Kidney glomerular epithelial cell (primary cell): Measurements from ENCODE around the gene SLC19A3.
"Not testable (repeated sequence)": the region's sequence is repeated elsewhere in the genome, so short reads cannot be mapped to it uniquely, and the experiment has no call there.

Source experiments
- DNase-seq: peaks from one replicate; lab custom pipeline; 2025; lab: John Stamatoyannopoulos, UW

The SLC19A3 gene

DNA sequence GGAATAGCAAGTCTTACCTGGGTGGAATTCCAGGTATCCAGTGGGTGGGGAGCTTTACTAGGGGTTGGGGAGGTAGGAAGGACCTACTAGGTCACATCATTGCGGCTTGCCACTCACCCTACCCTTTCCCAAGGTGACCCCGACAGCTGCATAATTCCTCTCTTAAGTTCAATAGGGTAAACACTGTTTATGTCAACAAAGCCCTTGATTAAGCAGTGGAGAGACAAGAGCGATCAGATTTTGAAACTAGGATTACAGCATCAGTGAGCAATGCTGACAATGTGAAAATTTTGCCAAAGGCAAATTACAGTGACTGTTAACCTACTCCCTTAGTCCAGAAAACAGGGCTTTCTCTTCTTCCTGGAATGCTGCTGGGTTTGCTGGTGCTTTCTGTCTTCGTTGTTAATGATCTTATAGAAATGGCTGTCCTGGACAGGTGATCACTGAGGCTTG lies 14.5 kb downstream of the SLC19A3 start:
- DNase-seq = peak; percentile 19

DNA sequence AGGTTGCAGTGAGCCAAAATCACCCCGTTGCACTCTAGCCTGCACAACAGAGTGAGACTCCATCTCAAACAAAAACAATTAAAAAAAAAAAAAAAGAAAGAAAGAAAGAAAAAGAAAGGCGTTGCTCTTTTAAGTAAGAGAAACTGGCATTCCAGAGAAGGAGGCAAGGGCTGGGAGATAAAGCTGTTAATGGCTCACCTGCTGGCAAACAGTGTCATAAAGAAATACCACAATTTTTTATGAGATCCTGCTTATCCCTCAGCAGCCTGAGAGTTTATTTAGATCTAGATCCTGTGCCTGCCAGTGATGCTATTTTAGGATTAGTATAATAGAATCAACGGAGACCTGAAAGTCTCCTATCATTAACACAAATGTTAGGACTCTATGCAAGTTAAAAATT lies 16.3 kb downstream of the SLC19A3 start:
- no peak for DNase-seq

- DNase-seq = no peak
Observed at GRCh38 chr2:227696990-227697679, 20.7 kb downstream of the SLC19A3 start.

GRCh38 chr2:227687189-227687588 lies 30.6 kb downstream of the SLC19A3 start:
- no peak for DNase-seq

DNA sequence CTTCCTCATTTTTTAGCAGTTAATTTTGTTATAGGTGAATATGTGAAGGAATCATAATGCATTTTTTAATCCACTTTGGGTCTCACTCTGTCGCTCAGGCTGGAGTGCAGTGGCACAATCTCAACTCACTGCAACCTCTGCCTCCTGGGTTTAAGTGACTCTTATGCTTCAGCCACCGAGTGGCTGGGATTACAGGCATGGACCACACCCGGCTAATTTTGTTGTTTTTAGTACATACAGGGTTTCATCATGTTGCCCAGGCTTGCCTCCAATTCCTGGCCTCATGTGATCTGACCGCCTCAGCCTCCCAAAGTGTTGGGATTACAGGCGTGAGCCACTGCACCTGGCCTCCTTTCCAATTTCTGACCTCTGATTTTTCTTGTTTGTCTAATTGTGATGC lies 33.6 kb downstream of the SLC19A3 start:
- DNase-seq = no peak

DNA sequence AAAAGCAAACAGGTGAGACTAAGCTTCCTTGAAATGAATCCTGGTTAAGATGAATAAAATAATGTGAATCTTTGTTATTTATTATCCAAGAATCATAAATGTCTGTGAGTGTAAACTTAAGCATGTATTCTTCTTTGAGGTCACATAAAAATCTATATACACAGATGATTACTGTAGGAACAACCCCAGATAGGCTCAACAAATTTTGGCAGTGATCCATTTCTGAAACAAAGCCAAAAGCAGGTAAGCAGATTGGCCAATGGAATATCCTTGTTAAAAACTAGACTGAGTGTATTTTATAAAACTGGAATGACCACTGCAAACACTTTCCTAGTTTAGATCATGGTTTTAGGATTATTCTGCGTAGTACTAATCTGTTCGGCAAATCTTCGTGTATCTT lies 39.9 kb downstream of the SLC19A3 start:
- DNase-seq = no peak

GRCh38 chr2:227674485-227674884 lies 43.3 kb downstream of the SLC19A3 start:
- DNase-seq = no peak

GRCh38 chr2:227673620-227674019 lies 44.2 kb downstream of the SLC19A3 start:
- not testable (repeated sequence) for DNase-seq

DNA sequence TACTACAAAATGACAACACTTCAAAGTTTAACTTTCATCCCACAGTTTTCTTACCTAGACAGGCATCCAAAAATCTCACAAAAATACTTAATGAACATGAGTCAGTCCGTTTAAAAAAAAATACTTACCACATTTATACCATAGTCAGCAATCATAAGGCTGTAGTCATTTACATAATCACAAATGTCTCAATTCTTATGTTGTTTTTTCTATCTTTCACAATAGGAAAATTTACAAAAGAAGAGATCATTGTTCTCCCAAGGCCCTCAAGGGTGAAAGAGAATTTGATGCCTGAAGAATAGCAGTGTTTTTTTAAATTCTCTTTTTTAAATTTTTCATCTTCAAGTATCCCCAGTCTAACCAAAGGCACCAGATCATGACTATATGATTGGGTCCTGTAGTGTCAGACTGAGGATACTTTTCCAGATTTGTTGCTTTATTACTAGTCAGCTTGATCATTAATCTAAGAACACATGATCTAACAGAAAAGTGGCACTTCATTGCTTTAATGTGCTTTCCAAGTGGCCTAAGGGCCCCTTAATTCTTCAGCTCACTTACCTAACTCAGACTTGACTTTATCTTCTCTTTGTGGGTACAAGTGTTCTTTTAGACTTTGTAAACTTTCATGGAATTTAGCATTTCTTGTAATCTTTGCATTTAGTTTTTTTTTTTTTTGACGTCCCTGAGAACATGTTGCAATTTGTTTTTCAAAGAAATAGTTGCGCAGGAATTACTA lies 46.5 kb downstream of the SLC19A3 start:
- DNase-seq = no peak

DNA sequence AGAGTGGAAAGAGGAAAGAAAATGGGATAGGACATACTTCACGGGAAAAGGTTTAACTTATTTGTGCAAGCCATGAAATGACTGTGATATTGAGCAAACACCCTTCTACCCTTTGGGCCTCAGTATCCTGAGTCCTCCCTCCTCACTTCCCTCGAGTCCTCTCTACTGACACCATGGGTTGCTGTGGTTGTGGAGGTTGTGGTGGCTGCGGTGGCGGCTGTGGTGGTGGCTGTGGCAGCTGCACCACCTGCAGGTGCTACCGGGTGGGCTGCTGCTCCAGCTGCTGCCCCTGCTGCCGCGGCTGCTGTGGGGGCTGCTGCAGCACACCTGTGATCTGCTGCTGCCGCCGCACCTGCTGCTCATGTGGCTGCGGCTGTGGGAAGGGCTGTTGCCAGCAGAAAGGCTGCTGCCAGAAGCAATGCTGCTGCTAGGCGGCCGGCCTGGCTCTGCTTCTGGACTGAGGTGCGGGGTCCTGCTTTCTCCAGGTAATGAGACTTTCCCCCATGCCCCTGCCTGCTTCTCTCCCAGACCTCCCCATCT lies 51.1 kb downstream of the SLC19A3 start, which contains the start of gene SCYGR5:
Gene SCYGR5 (plus strand): TSS at position 174 of the 540 bp plus-strand sequence. CDS start 0 bp downstream, at position 174.
- not testable (repeated sequence) for DNase-seq

GRCh38 chr2:227665189-227665940 lies 52.5 kb downstream of the SLC19A3 start:
- DNase-seq = no peak

DNA sequence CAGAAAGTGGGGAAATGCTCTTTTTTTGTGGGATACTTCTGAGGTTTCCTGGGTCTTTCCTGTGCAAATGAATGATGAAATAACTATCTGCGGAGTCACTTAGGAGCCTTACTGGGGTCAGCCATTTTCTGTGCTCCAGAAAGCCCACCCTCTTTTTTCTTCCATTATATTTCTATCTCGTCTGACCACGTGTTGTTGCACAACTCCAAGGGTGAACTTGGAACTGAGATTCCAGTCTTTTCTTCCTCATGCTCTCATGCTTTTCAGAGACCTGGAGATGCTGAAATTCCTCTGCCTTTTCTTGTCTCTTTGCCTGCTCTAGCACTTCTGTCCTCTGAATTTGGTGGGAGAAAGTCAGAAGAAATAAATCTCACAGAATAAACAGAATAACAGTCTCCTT lies 56.0 kb downstream of the SLC19A3 start:
- no peak for DNase-seq

DNA sequence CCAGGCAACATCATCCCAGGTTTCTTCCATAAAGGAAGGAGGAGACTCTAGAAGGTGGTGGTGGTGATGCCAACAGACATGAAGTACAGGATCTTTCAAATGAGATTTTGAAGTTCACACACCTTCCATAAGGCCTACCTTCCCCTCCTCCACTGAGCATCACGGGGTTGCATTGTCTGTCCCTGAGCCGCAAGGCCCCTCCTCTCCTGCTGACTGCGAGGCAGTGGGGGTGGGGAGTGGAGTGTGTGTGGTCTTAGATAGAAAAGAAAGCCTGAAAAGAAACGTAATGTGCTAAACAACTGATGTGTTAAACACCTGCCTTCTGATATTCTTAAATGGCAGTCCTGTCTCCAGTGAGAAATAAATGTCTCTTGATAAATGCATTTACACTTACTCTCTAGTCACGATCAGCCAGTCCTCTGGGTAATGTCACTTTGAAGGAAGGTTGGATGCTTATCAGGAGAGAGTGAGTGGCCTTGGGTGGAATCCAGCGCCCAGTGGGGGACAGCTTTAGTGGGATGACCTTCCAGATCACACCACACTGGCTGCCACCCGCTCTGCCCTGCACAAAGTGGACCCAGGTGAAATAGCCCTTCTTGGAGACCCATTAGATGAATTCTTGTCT lies 56.7 kb downstream of the SLC19A3 start:
- DNase-seq = no peak

DNA sequence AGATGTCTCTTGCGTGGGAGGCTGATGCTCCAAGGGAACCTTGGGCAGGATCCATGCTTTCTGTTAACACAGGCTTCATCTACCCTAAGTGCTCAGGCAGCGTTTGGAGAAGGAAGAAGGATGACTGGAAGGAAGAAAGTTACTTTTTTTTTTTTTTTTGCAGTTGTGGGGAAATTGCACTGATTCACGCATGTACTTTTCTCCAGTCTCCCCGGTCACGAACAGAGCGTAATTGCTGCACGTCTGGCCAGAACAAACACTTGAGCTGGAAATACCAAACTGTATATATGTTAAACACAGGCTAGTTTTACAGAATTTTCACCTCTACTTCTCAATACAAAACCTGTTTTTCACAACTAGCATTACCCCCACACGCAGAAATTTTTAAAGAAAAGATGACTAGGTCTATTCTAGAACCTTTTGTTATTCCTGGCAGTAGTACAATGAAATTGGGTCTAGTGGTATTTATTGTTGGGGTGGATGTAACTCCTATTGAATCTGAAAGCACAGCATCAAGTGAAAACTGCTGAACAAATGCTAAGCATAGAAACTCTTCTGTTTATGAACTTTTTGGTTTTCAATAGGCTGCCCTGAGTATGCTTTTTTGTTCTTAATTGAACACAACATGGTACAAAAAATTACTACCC lies 60.5 kb downstream of the SLC19A3 start:
- no peak for DNase-seq

DNA sequence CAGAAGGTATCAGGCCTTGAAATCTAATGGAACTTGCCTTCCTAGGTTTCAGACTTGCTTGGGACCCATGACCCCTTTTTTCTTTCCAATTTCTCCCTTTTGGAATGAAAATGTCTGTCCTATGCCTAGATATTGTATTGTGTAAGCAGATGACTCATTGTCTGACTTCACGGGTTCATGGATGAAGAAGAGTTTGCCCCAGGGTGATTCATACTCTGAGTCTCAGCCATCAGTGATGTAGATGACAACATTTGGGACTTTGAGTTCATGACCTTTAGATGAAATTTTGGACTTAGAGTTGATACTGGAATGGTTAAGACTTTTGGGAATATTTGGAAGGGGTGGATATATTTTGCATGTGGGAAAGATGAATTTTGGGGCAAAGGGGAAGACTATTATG lies 62.4 kb downstream of the SLC19A3 start:
- peak; percentile 44 for DNase-seq

GRCh38 chr2:227654426-227654825 lies 63.4 kb downstream of the SLC19A3 start:
- DNase-seq = no peak

GRCh38 chr2:227653419-227653818 lies 64.4 kb downstream of the SLC19A3 start:
- no peak for DNase-seq

GRCh38 chr2:227643990-227644551 lies 73.8 kb downstream of the SLC19A3 start:
- DNase-seq = no peak

DNA sequence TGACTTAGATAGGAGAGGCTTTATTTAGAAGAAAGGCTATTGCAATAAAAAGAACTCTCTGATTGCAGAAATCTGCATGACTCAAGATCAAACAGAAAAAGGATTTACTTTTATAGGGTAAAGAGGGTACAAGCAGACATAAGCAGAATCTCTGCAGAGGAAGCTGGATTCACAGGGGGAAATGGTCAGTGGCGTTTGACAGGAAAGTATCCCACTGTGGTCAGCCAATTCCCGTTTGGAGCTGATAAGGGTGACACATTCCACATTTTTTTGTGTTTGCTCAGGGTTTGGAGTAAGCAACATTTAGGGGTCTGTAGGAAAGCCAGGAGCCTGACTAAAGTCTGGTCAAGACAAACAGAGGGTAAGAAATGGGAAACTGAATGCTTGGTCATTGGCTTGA lies 75.2 kb downstream of the SLC19A3 start:
- no peak for DNase-seq

DNA sequence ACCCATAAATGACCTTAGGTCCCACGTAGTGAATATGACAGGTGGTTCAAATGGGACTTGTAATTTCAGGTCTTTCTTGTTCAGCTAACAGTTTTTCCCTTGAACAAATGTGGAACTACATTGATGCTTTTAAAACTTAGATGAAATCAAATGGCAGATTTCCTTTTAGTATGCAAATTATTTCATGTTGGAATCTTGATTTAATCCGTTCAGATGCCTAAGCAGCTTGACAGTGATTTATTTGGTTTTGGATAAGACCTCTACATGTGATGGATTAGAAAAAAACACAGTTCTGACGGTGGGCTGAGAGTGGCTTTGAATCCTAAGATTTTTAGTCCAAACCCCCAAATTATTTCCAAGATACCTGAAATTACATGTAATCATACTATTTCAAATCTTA lies 83.6 kb downstream of the SLC19A3 start:
- DNase-seq = no peak
